HG03039 (cell line): ENCODE data around the gene EIF6.

Experiments used
- ATAC-seq: cut with Tn5 transposase; IDR thresholded peaks from one replicate; pipeline ENCODE4 v1.9.1; 2021; ENCODE audit warnings: mild to moderate bottlenecking, moderate library complexity; ENCODE audit not compliant: unreplicated experiment

Gene EIF6

GRCh38 chr20:35314816-35315631 is 30.5 kb upstream of the EIF6 start:
- no peak for ATAC-seq

GRCh38 chr20:35312318-35312717 is 27.7 kb upstream of the EIF6 start:
- ATAC-seq: no peak

GRCh38 chr20:35311822-35312221 is 27.2 kb upstream of the EIF6 start:
- no peak for ATAC-seq

GRCh38 chr20:35311409-35311808 is 26.8 kb upstream of the EIF6 start:
- ATAC-seq: no peak

- ATAC-seq: no peak
These were observed 23.4 kb upstream of the EIF6 start for GRCh38 chr20:35307666-35308653.

- no peak for ATAC-seq
These were observed 22.5 kb upstream of the EIF6 start for GRCh38 chr20:35306931-35307517.

- ATAC-seq: no peak
These were observed 21.3 kb upstream of the EIF6 start for GRCh38 chr20:35305682-35306556.

GRCh38 chr20:35304956-35305355 is 20.4 kb upstream of the EIF6 start:
- ATAC-seq: no peak

GRCh38 chr20:35303735-35304491 is 19.3 kb upstream of the EIF6 start:
- ATAC-seq: no peak

- ATAC-seq: no peak
These were observed 18.8 kb upstream of the EIF6 start for GRCh38 chr20:35303382-35303734.

- no peak for ATAC-seq
These were observed 18.1 kb upstream of the EIF6 start for GRCh38 chr20:35302421-35303335.

GRCh38 chr20:35301426-35301825 is 16.9 kb upstream of the EIF6 start:
- no peak for ATAC-seq

GRCh38 chr20:35300469-35301262 is 16.1 kb upstream of the EIF6 start:
- ATAC-seq: no peak

- ATAC-seq: no peak
These were observed 15.2 kb upstream of the EIF6 start for GRCh38 chr20:35299780-35300179.

GRCh38 chr20:35298264-35298663 is 13.7 kb upstream of the EIF6 start:
- no peak for ATAC-seq

GRCh38 chr20:35297740-35298139 is 13.2 kb upstream of the EIF6 start:
- ATAC-seq: no peak

- no peak for ATAC-seq
These were observed 12.6 kb upstream of the EIF6 start for GRCh38 chr20:35297155-35297554.

GRCh38 chr20:35296101-35296554 is 11.6 kb upstream of the EIF6 start:
- ATAC-seq: no peak
